GM12878 (cell line): ENCODE measurements around the gene NUMB. TPM values are rescaled to one million over a fixed set of nuclear protein-coding genes. Genes with fewer than 3 reads are reported as not detected.

Source experiments
- ATAC-seq: fragments of 200-7000 bp; cut with Tn5 transposase; 3 replicates; pipeline ENCODE4 v1.9.1; 2020; ENCODE audit warnings: mild to moderate bottlenecking, moderate library complexity
- BruUV-seq: library from RNA; stranded (reverse); fragments of 400-500 nt; replicated peaks from 2 replicates; lab custom pipeline; 2021; lab: Mats Ljungman, UMichigan
- CTCF ChIA-PET: fragments of 300-600 bp; sonication (Branson Sonifier 250); formaldehyde crosslinking; extraction: SDS; loops from one replicate; lab custom pipeline; 2021; ENCODE audit warnings: inconsistent platforms; lab: Yijun Ruan, JAX
- POLR2A ChIA-PET: fragments of 350-600 bp; formaldehyde crosslinking; extraction: SDS; loops from one replicate; lab custom pipeline; 2021; ENCODE audit warnings: inconsistent platforms; lab: Charles Lee
- RAD21 ChIA-PET: fragments of 300-600 bp; sonication (Branson Sonifier 250); formaldehyde crosslinking; loops from one replicate; lab custom pipeline; 2023; ENCODE audit warnings: antibody characterized with exemption; ENCODE audit not compliant: unreplicated experiment; lab: Charles Lee
- SMC1A ChIA-PET: fragments of 300-600 bp; sonication (Branson Sonifier 250); formaldehyde crosslinking; loops from one replicate; lab custom pipeline; 2023; ENCODE audit not compliant: unreplicated experiment, uncharacterized antibody; lab: Charles Lee
- DNase-seq: peaks from one replicate; pipeline ENCODE4 v3.0.0-alpha.2; 2011; ENCODE audit warnings: low read depth, low spot score
- FAIRE-seq: peaks from 3 replicates; lab custom pipeline; 2011; peaks lifted over from hg19 to GRCh38; lab: Jason Lieb, UNC
- H2AFZ ChIP-seq: 2 replicates; pipeline ENCODE4 v1.6.0; 2011; ENCODE audit warnings: low read depth, low read length, control low read depth; ENCODE audit not compliant: control insufficient read depth
- H3K27ac ChIP-seq: 2 replicates; pipeline ENCODE4 v1.5.1; 2011; ENCODE audit warnings: control low read depth; ENCODE audit not compliant: control insufficient read depth, insufficient read depth
- H3K27me3 ChIP-seq, 2 experiments: replicated peaks in 1 of 2; 2 replicates each; pipeline versions ENCODE4 v1.6.0 to v1.6.1; 2011; ENCODE audit warnings: low read length in 1 of 2; ENCODE audit not compliant: control insufficient read depth in 2 of 2, insufficient read depth in 2 of 2
- H3K36me3 ChIP-seq, 2 experiments: 2 replicates each; pipeline ENCODE4 v1.5.1; 2011; ENCODE audit warnings: low read length in 1 of 2; ENCODE audit not compliant: control insufficient read depth in 2 of 2, insufficient read depth in 2 of 2
- H3K4me1 ChIP-seq: 2 replicates; pipeline ENCODE4 v1.6.1; 2011; ENCODE audit warnings: mild to moderate bottlenecking, low read length, moderate library complexity, mixed read lengths; ENCODE audit not compliant: control insufficient read depth, insufficient read depth
- H3K4me2 ChIP-seq: 2 replicates; pipeline ENCODE4 v1.6.0; 2011; ENCODE audit warnings: control low read depth; ENCODE audit not compliant: control insufficient read depth, insufficient read depth
- H3K4me3 ChIP-seq: fragments of 200-600 bp; sonication (generic); 2 replicates; pipeline ENCODE4 v1.5.1; 2016
- H3K79me2 ChIP-seq: 2 replicates; pipeline ENCODE4 v1.6.0; 2011; ENCODE audit warnings: low read length; ENCODE audit not compliant: control insufficient read depth, insufficient read depth
- H3K9ac ChIP-seq: 2 replicates; pipeline ENCODE4 v1.8.0; 2011; ENCODE audit warnings: low read length, control low read depth, mixed read lengths; ENCODE audit not compliant: control insufficient read depth, insufficient read depth
- H3K9me3 ChIP-seq: replicated peaks from 3 replicates; pipeline ENCODE4 v1.5.1; 2011; ENCODE audit warnings: mild to moderate bottlenecking, low read length; ENCODE audit not compliant: control insufficient read depth, insufficient read depth
- H4K20me1 ChIP-seq: 2 replicates; pipeline ENCODE4 v1.6.0; 2011; ENCODE audit not compliant: control insufficient read depth, insufficient read depth
- CBX5 ChIP-seq: sonication (generic); IDR thresholded peaks from 2 replicates; pipeline ENCODE4 v1.6.1; 2016; ENCODE audit warnings: low read depth, moderate library complexity, mild to moderate bottlenecking, inconsistent platforms
- IKZF2 ChIP-seq, 2 experiments: fragments of 450-650 bp; IDR thresholded peaks; 2 replicates each; pipeline ENCODE4 v1.6.1; 2017; ENCODE audit warnings: mild to moderate bottlenecking in 2 of 2, moderate library complexity in 2 of 2
- MTA3 ChIP-seq: IDR thresholded peaks from 2 replicates; pipeline ENCODE4 v1.6.1; 2012; ENCODE audit warnings: low read length, inconsistent platforms, borderline replicate concordance
- PAX8 ChIP-seq: fragments of 450-650 bp; IDR thresholded peaks from 2 replicates; pipeline ENCODE4 v1.6.1; 2017; ENCODE audit warnings: mild to moderate bottlenecking, moderate library complexity
- SMARCA5 ChIP-seq: fragments of 450-650 bp; IDR thresholded peaks from 2 replicates; pipeline ENCODE4 v1.6.1; 2017; ENCODE audit warnings: mild to moderate bottlenecking
- WGBS: methylation state at CpG from one replicate; pipeline ENCODE4 v1.1.6; 2016; ENCODE audit warnings: low lambda C conversion rate; ENCODE audit not compliant: insufficient replicate concordance, insufficient coverage; ENCODE audit errors: missing lambda C conversion rate; 5-methylcytosine and 5-hydroxymethylcytosine counted together
- in situ Hi-C: fragments of 300-500 bp; cut with MboI; formaldehyde crosslinking; loops from 9 replicates; pipeline ENCODE4 v1.14.3; 2018; ENCODE audit warnings: mixed read lengths
- intact Hi-C: fragments of 100-400 bp; cut with micrococcal nuclease; formaldehyde crosslinking; loops from one replicate; pipeline ENCODE4 v1.14.2; 2022; ENCODE audit not compliant: unreplicated experiment
- polyA plus RNA-seq, 11 experiments: library from polyadenylated mRNA; depleted of rRNA in 4 of 11; unstranded in 6 of 11; stranded (reverse) in 5 of 11; fragments of >200 nt; fragmentation: Nextera tagmentation in 4 of 11; fragmentation: Illumina TruSeq in 1 of 11; extraction: Ambion mirVana in 4 of 11; extraction: Trizol in 1 of 11; gene quantifications; 1 replicate in 1 of 11; 2 replicates in 10 of 11; pipeline versions ENCODE4 v1.2.1 to v1.2.3, GENCODE V29; 2011 to 2016; ENCODE audit warnings: inconsistent platforms in 2 of 11, missing spikeins in 2 of 11, low read depth in 1 of 11
- total RNA-seq, 4 experiments: library from RNA; depleted of rRNA in 3 of 4; stranded (reverse); fragments of >200 nt in 3 of 4; fragmentation: Illumina TruSeq in 1 of 4; extraction: Trizol in 1 of 4; gene quantifications; 2 replicates each; pipeline versions ENCODE4 v1.2.1 to v1.2.3, GENCODE V29; 2013 to 2021
- TF ChIP-seq, protein P1 (sequence below): fragments of 450-650 bp; IDR thresholded peaks from 2 replicates; pipeline ENCODE4 v1.6.1; 2017; ENCODE audit warnings: antibody characterized with exemption, mild to moderate bottlenecking, moderate library complexity

NUMB gene
- total and polyA plus RNA-seq, 10 of the 15 experiments (the other 5 are each of a cell fraction or from before 2014, with no cell fraction given) = 22.0 to 147 (median 48.9) TPM

- H3K27ac ChIP-seq = no peak overlapping the region
- no peak for FAIRE-seq
Observed at GRCh38 chr14:73273799-73274198, 184.5 kb downstream of the NUMB start.

More at GRCh38 chr14:73273799-73274198, 184.5 kb downstream of the NUMB start:
- CTCF ChIA-PET = interaction anchor here (0.7 to 1.0 kb wide), 5 partner anchors 9 to 101 kb away, joined by 3 to 4 read pairs (median 3); no protein-coding TSS in a partner anchor
- WGBS = 19% methylated on average over 4 of the region's 4 CpGs
- Histone ChIP-seq H3K9me3 (no peaks in the 10 kb centered on the region), H4K20me1 (no peaks in the 10 kb centered on the region), H3K9ac (no peak overlapping the region), H3K27me3 (no peaks in the 10 kb centered on the region), H3K79me2 (no peaks in the 10 kb centered on the region), H3K4me3 (no peak overlapping the region), H2AFZ (no peak overlapping the region), H3K36me3 (peaks cover 9 to 16% of the 10 kb centered on the region in 2 experiments), H3K4me1 (peaks cover 14% of the 10 kb centered on the region), H3K4me2 (no peak overlapping the region)
- no peak for ATAC-seq
- TSS peak; percentile 61 for BruUV-seq
- intact Hi-C loops = no loop called here
- SMC1A ChIA-PET = interaction anchor here (0.7 to 6.9 kb wide), 4 partner anchors 9 to 42 kb away, joined by 3 to 42 read pairs (median 7); no protein-coding TSS in a partner anchor
- no peak for DNase-seq
- in situ Hi-C loops = no loop called here
- no peak for TF ChIP-seq CBX5
- no peak for TF ChIP-seq SMARCA5
- no peak for TF ChIP-seq PAX8
- TF ChIP-seq MTA3 = no peak
- TF ChIP-seq, protein P1, sequence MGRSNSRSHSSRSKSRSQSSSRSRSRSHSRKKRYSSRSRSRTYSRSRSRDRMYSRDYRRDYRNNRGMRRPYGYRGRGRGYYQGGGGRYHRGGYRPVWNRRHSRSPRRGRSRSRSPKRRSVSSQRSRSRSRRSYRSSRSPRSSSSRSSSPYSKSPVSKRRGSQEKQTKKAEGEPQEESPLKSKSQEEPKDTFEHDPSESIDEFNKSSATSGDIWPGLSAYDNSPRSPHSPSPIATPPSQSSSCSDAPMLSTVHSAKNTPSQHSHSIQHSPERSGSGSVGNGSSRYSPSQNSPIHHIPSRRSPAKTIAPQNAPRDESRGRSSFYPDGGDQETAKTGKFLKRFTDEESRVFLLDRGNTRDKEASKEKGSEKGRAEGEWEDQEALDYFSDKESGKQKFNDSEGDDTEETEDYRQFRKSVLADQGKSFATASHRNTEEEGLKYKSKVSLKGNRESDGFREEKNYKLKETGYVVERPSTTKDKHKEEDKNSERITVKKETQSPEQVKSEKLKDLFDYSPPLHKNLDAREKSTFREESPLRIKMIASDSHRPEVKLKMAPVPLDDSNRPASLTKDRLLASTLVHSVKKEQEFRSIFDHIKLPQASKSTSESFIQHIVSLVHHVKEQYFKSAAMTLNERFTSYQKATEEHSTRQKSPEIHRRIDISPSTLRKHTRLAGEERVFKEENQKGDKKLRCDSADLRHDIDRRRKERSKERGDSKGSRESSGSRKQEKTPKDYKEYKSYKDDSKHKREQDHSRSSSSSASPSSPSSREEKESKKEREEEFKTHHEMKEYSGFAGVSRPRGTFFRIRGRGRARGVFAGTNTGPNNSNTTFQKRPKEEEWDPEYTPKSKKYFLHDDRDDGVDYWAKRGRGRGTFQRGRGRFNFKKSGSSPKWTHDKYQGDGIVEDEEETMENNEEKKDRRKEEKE = no peak
- TF ChIP-seq IKZF2 (IDR thresholded peaks at IDR 0.05) = no peak
- TF ChIP-seq, all 136 proteins: peak for 0
- ChIA-PET RAD21 (interaction anchor here (0.6 kb wide), 1 partner anchor 757 kb away, joined by 3 read pairs; no protein-coding TSS in a partner anchor), POLR2A (interaction anchor here (1.5 kb wide), 1 partner anchor 15 kb away, joined by 4 read pairs; no protein-coding TSS in a partner anchor)
